ENCODE data around the gene WWP2. TPM values are rescaled to one million over a fixed set of nuclear protein-coding genes. Genes with fewer than 3 reads are reported as not detected.

WWP2 gene
- total RNA-seq, 2 donors from 2014 or later, result 144 to 146 TPM

Other genes with a start within 250 kb of the WWP2 start
- 10 to 100 TPM; 77.3 to 98.6 TPM for gene NFAT5, start 196.4 kb upstream of the WWP2 start, total RNA-seq
- gene NQO1, start 35.8 kb upstream of the WWP2 start, total RNA-seq, result 100 to 1,000 TPM in 1 of 2 donors, 10 to 100 TPM in 1; 40.2 to 115 TPM
- 10 to 100 TPM in 1 of 2 donors, 1 to 10 TPM in 1; 7.0 to 38.9 TPM for gene NOB1, start 7.4 kb upstream of the WWP2 start, total RNA-seq
- gene CLEC18A, start 189.0 kb downstream of the WWP2 start, total RNA-seq, result 10 to 100 TPM; 12.4 to 21.9 TPM

All from thoracic aorta (tissue), 2 donors.